GM12873 (cell line): ENCODE data around the gene TET3.

Experiments used
- TF ChIP-seq, protein P1 (sequence below): IDR thresholded peaks from 2 replicates; pipeline ENCODE4 v1.5.1; 2012; ENCODE audit warnings: low read depth, mild to moderate bottlenecking, moderate library complexity, low read length, control low read depth; ENCODE audit not compliant: insufficient read depth; ENCODE audit errors: missing control alignments

TET3 gene

DNA sequence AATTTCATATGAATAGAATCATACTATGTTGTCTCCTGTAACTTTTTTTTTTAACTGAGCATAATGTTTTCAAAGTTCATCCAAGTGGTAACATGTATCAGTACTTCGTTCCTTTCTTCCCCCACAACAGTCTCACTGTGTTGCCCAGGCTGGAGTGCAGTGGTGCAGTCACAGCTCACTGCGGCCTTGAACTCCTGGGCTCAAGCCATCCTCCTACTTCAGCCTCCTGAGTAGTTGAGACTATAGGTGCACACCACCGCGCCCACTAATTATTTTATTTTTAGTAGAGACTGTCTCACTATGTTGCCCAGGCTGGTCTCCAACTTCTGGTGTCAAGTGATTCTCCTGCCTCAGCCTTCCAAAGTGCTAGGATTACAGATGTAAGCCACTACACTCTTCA is 23.4 kb upstream of the TET3 start:
- TF ChIP-seq, protein P1, sequence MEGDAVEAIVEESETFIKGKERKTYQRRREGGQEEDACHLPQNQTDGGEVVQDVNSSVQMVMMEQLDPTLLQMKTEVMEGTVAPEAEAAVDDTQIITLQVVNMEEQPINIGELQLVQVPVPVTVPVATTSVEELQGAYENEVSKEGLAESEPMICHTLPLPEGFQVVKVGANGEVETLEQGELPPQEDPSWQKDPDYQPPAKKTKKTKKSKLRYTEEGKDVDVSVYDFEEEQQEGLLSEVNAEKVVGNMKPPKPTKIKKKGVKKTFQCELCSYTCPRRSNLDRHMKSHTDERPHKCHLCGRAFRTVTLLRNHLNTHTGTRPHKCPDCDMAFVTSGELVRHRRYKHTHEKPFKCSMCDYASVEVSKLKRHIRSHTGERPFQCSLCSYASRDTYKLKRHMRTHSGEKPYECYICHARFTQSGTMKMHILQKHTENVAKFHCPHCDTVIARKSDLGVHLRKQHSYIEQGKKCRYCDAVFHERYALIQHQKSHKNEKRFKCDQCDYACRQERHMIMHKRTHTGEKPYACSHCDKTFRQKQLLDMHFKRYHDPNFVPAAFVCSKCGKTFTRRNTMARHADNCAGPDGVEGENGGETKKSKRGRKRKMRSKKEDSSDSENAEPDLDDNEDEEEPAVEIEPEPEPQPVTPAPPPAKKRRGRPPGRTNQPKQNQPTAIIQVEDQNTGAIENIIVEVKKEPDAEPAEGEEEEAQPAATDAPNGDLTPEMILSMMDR: no peak

DNA sequence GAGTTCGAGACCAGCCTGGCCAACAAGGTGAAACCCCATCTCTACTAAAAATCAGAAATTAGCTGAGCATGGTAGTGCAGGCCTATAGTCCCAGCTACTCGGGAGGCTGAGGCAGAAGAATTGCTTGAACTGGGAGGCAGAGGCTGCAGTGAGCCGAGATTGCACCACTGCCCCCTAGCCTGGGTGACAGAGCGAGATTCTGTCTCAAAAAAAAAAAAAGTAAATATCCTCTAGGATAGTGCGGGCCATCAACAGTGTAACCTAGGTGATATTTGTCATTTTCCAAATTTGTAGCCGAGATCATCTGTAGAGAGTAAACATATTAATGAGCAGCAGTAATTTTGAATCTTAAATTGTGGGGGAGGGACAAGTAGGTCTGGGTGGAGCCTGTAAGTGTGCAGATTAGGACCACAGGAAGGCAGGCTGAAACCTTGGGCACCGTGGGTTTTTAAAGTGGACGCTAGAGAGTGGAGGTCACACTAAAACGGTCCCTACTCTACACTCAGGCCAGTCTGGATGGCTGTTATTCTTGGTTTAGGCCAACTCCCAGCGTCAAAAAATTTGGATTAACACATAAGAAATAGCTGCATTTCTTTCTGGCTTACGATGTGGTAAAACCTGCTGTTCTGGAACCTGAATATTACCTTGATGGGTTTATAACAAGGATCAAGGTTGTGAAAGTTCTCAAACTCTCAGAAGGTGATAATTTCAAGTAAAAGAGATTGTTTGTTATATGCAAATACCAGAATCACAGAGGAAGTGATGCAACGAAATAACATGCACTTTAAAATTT is 22.7 kb upstream of the TET3 start:
- TF ChIP-seq, protein P1: no peak

DNA sequence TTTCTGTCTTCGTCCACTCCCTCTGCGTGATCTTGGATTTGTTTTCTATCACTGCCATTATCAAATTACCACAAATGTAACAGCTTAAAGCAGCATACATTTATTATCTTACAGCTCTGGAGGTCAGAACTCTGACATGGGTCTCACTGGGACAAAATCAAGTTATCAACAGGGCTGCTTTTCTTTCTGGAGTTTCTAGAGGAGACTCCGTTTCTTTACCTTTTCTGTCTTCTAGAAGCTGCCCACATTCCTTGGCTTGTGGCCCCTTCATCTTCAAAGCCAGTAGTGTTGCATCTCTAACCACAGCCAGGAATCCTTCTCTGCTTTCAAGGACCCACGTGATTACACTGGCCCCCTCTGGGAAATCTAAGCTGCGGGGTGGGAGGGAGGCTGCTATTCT is 21.9 kb upstream of the TET3 start:
- TF ChIP-seq, protein P1: no peak

DNA sequence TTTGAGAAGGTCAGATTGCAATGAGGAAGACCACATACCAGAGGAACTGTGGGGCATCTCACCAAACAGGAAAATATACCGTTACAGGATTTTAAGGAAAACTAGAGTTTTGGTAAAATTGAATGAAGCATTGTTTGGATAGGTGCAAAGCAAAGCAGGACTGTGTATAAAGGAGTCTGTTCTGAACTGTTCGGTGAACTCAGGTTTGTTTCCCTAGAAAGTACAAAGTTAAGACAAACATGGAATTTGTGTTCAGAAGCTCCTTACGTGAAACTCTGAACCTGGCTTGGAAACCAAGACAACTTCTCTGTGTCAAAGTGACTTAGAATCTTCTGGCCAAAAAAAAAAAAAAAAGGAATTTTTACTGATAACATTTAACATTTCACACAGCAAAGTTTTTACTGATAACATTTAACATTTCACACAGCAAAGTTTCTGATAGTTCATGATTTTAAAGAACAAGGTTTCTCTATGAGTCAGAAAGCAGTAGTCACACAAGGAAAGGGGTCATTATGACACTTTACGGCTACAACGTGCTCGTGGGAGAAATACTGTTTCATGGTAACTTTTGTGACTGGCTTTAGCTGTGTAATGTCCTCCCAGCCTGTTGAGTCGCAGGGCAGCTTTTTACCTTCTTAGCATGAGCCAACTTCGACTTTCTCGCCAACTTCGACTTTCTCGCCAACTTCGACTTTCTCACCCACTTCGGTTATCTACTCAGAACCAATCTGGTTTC is 21.2 kb upstream of the TET3 start:
- TF ChIP-seq, protein P1: no peak

DNA sequence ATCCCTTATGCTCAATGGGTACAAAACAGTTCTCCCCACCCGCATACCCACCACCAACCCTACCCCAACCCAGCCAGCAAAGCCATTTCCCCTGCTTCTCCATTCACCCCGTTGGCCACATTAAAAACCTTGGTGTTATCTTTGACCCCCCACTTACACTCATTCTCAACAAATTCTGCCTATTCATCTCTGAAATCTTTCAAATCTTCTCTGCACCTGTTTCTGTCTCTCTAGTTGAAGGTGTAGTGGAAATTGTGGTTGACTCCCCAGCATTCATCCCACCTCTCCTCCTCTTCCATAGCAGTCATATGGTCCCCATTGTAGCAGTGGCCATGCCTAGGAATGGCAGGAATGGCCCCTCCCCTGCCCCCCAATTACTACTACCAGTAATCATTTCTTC is 20.5 kb upstream of the TET3 start:
- TF ChIP-seq, protein P1: no peak

DNA sequence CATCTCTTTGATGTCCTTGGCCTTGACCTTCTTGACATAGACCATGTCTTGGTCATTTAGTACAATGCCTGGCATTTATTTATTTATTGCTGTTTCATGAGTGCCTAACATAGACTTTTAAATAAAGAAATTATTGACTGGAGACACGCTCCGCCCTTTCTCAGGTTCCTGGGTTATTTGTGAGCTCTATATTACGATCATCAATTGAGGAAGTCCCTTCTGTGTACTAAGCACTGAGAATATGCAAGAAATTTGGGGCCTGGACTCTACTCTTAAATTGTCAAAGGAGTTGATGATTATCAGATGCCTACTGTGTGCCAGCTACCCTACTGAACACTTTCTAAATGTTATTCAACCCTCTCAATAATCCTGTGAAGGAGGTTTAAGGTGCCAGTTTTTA is 19.7 kb upstream of the TET3 start:
- TF ChIP-seq, protein P1: no peak

DNA sequence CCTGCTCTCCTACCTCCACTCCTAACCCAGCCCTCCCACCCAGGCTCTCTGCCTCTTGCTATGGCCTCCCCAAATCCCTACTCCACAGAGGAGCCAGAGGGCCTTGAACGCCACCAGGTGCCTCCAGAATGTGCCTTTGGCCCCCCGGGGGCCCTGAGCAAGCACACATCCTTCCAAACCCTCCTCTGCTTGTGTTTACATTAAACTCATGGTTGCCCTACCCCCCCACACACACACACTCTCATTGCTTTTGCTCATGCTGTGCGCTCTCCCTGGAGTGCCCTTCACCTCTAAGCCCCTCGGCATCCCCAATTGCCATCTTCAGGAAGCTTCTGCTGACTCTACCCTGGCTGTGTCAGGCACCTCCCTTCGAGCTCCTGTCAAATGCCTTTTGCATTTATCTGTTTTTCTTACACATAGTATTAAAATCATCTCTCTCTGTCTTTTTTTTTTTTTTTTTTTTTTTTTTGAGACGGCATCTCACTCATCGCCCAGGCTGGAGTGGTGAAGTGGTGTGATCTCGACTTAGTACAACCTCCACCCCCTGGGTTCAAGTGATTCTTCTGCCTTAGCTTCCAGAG is 16.3 kb upstream of the TET3 start:
- TF ChIP-seq, protein P1: no peak
